K562 (cell line): ENCODE results near the gene PITRM1. TPM values are rescaled to one million over a fixed set of nuclear protein-coding genes. Genes with fewer than 3 reads are reported as not detected.
A peak's percentile ranks its signal among the peaks of the same experiment; 100 is the strongest.

ENCODE experiments used
- BRCA1 ChIP-seq, 2 experiments: fragments of 450-650 bp in 1 of 2; sonication (generic) in 1 of 2; formaldehyde crosslinking in 1 of 2; IDR thresholded peaks; 2 replicates each; pipeline versions ENCODE4 v1.5.0 to v1.6.1; 2017 to 2020; ENCODE audit warnings: mild to moderate bottlenecking in 1 of 2, missing genetic modification reagents in 1 of 2
- BRD4 ChIP-seq: fragments of 200-600 bp; sonication (generic); IDR thresholded peaks from 2 replicates; pipeline ENCODE4 v1.6.1; 2017; ENCODE audit warnings: inconsistent platforms
- CUX1 ChIP-seq: fragments of 200-800 bp; sonication (Bioruptor generic); IDR thresholded peaks from 2 replicates; pipeline ENCODE4 v1.6.1; 2016; ENCODE audit warnings: missing genetic modification characterization, missing compliant biosample characterization
- DNMT1 ChIP-seq: fragments of 450-650 bp; IDR thresholded peaks from 2 replicates; pipeline ENCODE4 v1.6.1; 2016; ENCODE audit warnings: antibody characterized with exemption, mild to moderate bottlenecking
- JUN ChIP-seq, 2 experiments: sonication (generic) in 1 of 2; formaldehyde crosslinking in 1 of 2; IDR thresholded peaks; 2 replicates each; pipeline versions ENCODE4 v1.6.1 to v1.8.0; 2012 to 2022; ENCODE audit warnings: borderline replicate concordance in 2 of 2, mild to moderate bottlenecking in 2 of 2, improper control_type of control experiment in 1 of 2, low read depth in 1 of 2, low read length in 1 of 2, missing genetic modification reagents in 1 of 2
- MCM3 ChIP-seq: fragments of 450-650 bp; IDR thresholded peaks from 2 replicates; pipeline ENCODE4 v1.6.1; 2016
- PATZ1 ChIP-seq: fragments of 250-450 bp; sonication (Bioruptor Pico); IDR thresholded peaks from 2 replicates; pipeline ENCODE4 v1.5.0; 2020; ENCODE audit warnings: mild to moderate bottlenecking, borderline replicate concordance
- RHOXF2B ChIP-seq: fragments of 250-450 bp; sonication (Bioruptor Pico); conservative IDR thresholded peaks from 2 replicates; pipeline ENCODE4 v1.5.1; 2021
- SETDB1 ChIP-seq: IDR thresholded peaks from one replicate; pipeline ENCODE4 v1.6.1; 2012; ENCODE audit warnings: low read length, control low read depth, inconsistent platforms
- SIN3A ChIP-seq, 2 experiments: fragments of 150-350 bp in 1 of 2; IDR thresholded peaks; 2 replicates each; pipeline ENCODE4 v1.6.1; 2011 to 2016; ENCODE audit warnings: borderline replicate concordance in 2 of 2, low read depth in 2 of 2, low read length in 2 of 2, mild to moderate bottlenecking in 2 of 2, moderate library complexity in 2 of 2; ENCODE audit not compliant: control insufficient read depth in 1 of 2
- SRSF1 ChIP-seq: fragments of 200-400 bp; formaldehyde crosslinking; IDR thresholded peaks from 2 replicates; pipeline ENCODE4 v1.6.1; 2017; ENCODE audit warnings: mild to moderate bottlenecking, low read depth, low read length, moderate library complexity
- STAT6 ChIP-seq: sonication (generic); formaldehyde crosslinking; IDR thresholded peaks from 2 replicates; pipeline ENCODE4 v1.8.1; 2023; ENCODE audit warnings: mild to moderate bottlenecking, missing genetic modification reagents
- TARDBP ChIP-seq: fragments of 450-650 bp; IDR thresholded peaks from 2 replicates; pipeline ENCODE4 v1.6.1; 2016
- TOE1 ChIP-seq, 2 experiments: fragments of 450-650 bp in 1 of 2; sonication (generic) in 1 of 2; formaldehyde crosslinking in 1 of 2; IDR thresholded peaks; 2 replicates each; pipeline versions ENCODE4 v1.7.1 to v1.8.0; 2016 to 2022; ENCODE audit warnings: borderline replicate concordance in 2 of 2, mild to moderate bottlenecking in 2 of 2, antibody characterized with exemption in 1 of 2, inconsistent platforms in 1 of 2, low read depth in 1 of 2, missing genetic modification reagents in 1 of 2, moderate library complexity in 1 of 2
- YBX1 ChIP-seq: fragments of 450-650 bp; IDR thresholded peaks from 2 replicates; pipeline ENCODE4 v1.7.1; 2016; ENCODE audit warnings: mild to moderate bottlenecking
- ZNF184 ChIP-seq: sonication (generic); formaldehyde crosslinking; IDR thresholded peaks from 2 replicates; pipeline ENCODE4 v1.5.0; 2020; ENCODE audit warnings: missing genetic modification reagents
- ZNF668 ChIP-seq: fragments of 250-450 bp; sonication (Bioruptor Pico); IDR thresholded peaks from 2 replicates; pipeline ENCODE4 v1.8.0; 2022; ENCODE audit warnings: mild to moderate bottlenecking, inconsistent platforms
- ZNF77 ChIP-seq: fragments of 250-450 bp; sonication (Bioruptor Pico); IDR thresholded peaks from 2 replicates; pipeline ENCODE4 v1.5.0; 2020
- polyA plus RNA-seq, 8 experiments: library from polyadenylated mRNA; depleted of rRNA in 4 of 8; stranded (reverse) in 5 of 8; unstranded in 3 of 8; fragments of >200 nt; fragmentation: Nextera tagmentation in 2 of 8; fragmentation: Illumina TruSeq in 1 of 8; extraction: Ambion mirVana in 2 of 8; extraction: Trizol in 1 of 8; gene quantifications; 2 replicates each; pipeline versions ENCODE4 v1.2.1 to v1.2.3, GENCODE V29; 2011 to 2014; ENCODE audit warnings: inconsistent platforms in 1 of 8, missing spikeins in 1 of 8
- total RNA-seq, 7 experiments: library from RNA; depleted of rRNA in 6 of 7; stranded (reverse); fragments of >200 nt in 6 of 7; fragmentation: Illumina TruSeq in 2 of 7; extraction: Trizol in 2 of 7; gene quantifications; 2 replicates each; pipeline versions ENCODE4 v1.2.1 to v1.2.3, GENCODE V29; 2011 to 2021; ENCODE audit warnings: low replicate concordance in 1 of 7

Gene PITRM1
- total and polyA plus RNA-seq, 9 of the 15 experiments (the other 6 are each of a cell fraction or from before 2014, with no cell fraction given) = 21.1 to 70.4 (median 39.7) TPM

- TF ChIP-seq ZNF184 (CRISPR knock-in tag) = no peak
- TF ChIP-seq PATZ1 (CRISPR knock-in tag) = no peak
- no peak for TF ChIP-seq ZNF77 (CRISPR knock-in tag)
- no peak for TF ChIP-seq SRSF1
- TF ChIP-seq DNMT1 = no peak
- TF ChIP-seq MCM3 = no peak
- no peak for TF ChIP-seq YBX1
- no peak for TF ChIP-seq BRD4
- no peak for TF ChIP-seq STAT6 (CRISPR knock-in tag)
- no peak for TF ChIP-seq TARDBP
- TF ChIP-seq JUN (IDR thresholded peaks at IDR 0.05; ENCODE audit: borderline replicate concordance, low read depth, low read length) = 0 out of 2 replicates have a peak, but pooled peaks have one; percentile 15
- TF ChIP-seq JUN (CRISPR knock-in tag; IDR thresholded peaks at IDR 0.05; ENCODE audit: borderline replicate concordance) = no peak
- no peak for TF ChIP-seq SIN3A (IDR thresholded peaks at IDR 0.05; ENCODE audit: borderline replicate concordance in 2 of 2, control insufficient read depth in 1 of 2, low read depth in 2 of 2, low read length in 2 of 2)
- TF ChIP-seq ZNF668 (CRISPR knock-in tag) = no peak
- no peak for TF ChIP-seq BRCA1 (IDR thresholded peaks at IDR 0.05)
- no peak for TF ChIP-seq BRCA1 (CRISPR knock-in tag; IDR thresholded peaks at IDR 0.05)
- no peak for TF ChIP-seq RHOXF2B (CRISPR knock-in tag)
- TF ChIP-seq SETDB1 = no peak
- no peak for TF ChIP-seq TOE1 (IDR thresholded peaks at IDR 0.05; ENCODE audit: borderline replicate concordance)
- no peak for TF ChIP-seq TOE1 (CRISPR knock-in tag; IDR thresholded peaks at IDR 0.05; ENCODE audit: borderline replicate concordance, low read depth)
- TF ChIP-seq CUX1 (CRISPR knock-in tag) = no peak
Measured at GRCh38 chr10:3197348-3198003, 24.9 kb upstream of the PITRM1 start (continued).
